GM21360 (cell line): ENCODE measurements around the gene TTLL11.

Experiments
- ATAC-seq: cut with Tn5 transposase; IDR thresholded peaks from one replicate; pipeline ENCODE4 v1.9.1; 2021; ENCODE audit warnings: mild to moderate bottlenecking, moderate library complexity; ENCODE audit not compliant: unreplicated experiment

TTLL11 gene

GRCh38 chr9:121888438-121888775 is 204.7 kb downstream of the TTLL11 start:
- ATAC-seq, result no peak

GRCh38 chr9:121887553-121888437 is 205.3 kb downstream of the TTLL11 start:
- ATAC-seq, result no peak

- no peak for ATAC-seq
Observed at GRCh38 chr9:121886759-121887485, 206.2 kb downstream of the TTLL11 start.

GRCh38 chr9:121885345-121885901 is 207.7 kb downstream of the TTLL11 start:
- no peak for ATAC-seq

- no peak for ATAC-seq
Observed at GRCh38 chr9:121884057-121884541, 209.0 kb downstream of the TTLL11 start.

- ATAC-seq, result no peak
Observed at GRCh38 chr9:121883281-121884056, 209.6 kb downstream of the TTLL11 start.

GRCh38 chr9:121881920-121882500 is 211.1 kb downstream of the TTLL11 start:
- ATAC-seq, result no peak

- ATAC-seq, result no peak
Observed at GRCh38 chr9:121880343-121880898, 212.7 kb downstream of the TTLL11 start.

- no peak for ATAC-seq
Observed at GRCh38 chr9:121878271-121878822, 214.8 kb downstream of the TTLL11 start.

GRCh38 chr9:121876658-121877271 is 216.3 kb downstream of the TTLL11 start:
- ATAC-seq, result no peak

- no peak for ATAC-seq
Observed at GRCh38 chr9:121876255-121876654, 216.9 kb downstream of the TTLL11 start.

- no peak for ATAC-seq
Observed at GRCh38 chr9:121874524-121874923, 218.6 kb downstream of the TTLL11 start.

GRCh38 chr9:121871431-121872025 is 221.6 kb downstream of the TTLL11 start:
- no peak for ATAC-seq

GRCh38 chr9:121870271-121870670 is 222.8 kb downstream of the TTLL11 start:
- no peak for ATAC-seq

- no peak for ATAC-seq
Observed at GRCh38 chr9:121868626-121869025, 224.5 kb downstream of the TTLL11 start.

- ATAC-seq, result no peak
Observed at GRCh38 chr9:121866927-121867326, 226.2 kb downstream of the TTLL11 start.

GRCh38 chr9:121865884-121866283 is 227.2 kb downstream of the TTLL11 start:
- ATAC-seq, result no peak

GRCh38 chr9:121865060-121865459 is 228.0 kb downstream of the TTLL11 start:
- ATAC-seq, result no peak

- no peak for ATAC-seq
Observed at GRCh38 chr9:121863955-121864354, 229.2 kb downstream of the TTLL11 start.
